ENCODE results near the gene SRGAP1.

The SRGAP1 gene

DNA sequence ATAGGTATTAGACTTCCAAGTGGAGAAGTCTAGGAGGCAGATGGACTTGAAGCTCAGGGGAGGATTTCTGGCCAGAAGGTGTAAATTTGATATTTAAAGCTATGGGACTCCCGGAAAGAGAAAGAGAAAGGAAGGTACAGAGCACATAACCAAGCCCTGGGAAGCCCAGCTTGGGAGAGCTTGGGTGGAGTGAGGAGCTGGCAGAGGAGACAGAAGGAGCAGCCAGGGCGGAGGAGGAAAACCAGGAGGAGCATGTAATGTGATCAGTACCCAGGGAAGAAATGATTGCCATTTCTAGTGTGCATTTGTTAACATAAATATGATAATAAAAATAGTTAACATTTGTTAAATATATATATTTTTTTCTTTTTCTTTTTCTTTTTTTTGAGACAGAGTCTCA, 310.2 kb downstream of the SRGAP1 start:
- H3K4me1 ChIP-seq (ENCODE audit: low read length), result no peaks in the 10 kb centered on the region
- no peaks in the 10 kb centered on the region for H3K79me2 ChIP-seq (ENCODE audit: low read length)
- H3K4me2 ChIP-seq (ENCODE audit: low read depth, low read length), result no peak overlapping the region
- no peak overlapping the region for H2AFZ ChIP-seq (ENCODE audit: low read length)
- no peaks in the 10 kb centered on the region for H3K36me3 ChIP-seq (replicated peaks; ENCODE audit: insufficient read depth, low read length)
- no peak for DNase-seq
- H3K9me2 ChIP-seq (replicated peaks; ENCODE audit: insufficient read depth, low read length), result no peaks in the 10 kb centered on the region
- no peak for TF ChIP-seq EZH2phosphoT487 (IDR thresholded peaks at IDR 0.05; ENCODE audit: low read length)
- TF ChIP-seq, protein P1, sequence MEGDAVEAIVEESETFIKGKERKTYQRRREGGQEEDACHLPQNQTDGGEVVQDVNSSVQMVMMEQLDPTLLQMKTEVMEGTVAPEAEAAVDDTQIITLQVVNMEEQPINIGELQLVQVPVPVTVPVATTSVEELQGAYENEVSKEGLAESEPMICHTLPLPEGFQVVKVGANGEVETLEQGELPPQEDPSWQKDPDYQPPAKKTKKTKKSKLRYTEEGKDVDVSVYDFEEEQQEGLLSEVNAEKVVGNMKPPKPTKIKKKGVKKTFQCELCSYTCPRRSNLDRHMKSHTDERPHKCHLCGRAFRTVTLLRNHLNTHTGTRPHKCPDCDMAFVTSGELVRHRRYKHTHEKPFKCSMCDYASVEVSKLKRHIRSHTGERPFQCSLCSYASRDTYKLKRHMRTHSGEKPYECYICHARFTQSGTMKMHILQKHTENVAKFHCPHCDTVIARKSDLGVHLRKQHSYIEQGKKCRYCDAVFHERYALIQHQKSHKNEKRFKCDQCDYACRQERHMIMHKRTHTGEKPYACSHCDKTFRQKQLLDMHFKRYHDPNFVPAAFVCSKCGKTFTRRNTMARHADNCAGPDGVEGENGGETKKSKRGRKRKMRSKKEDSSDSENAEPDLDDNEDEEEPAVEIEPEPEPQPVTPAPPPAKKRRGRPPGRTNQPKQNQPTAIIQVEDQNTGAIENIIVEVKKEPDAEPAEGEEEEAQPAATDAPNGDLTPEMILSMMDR (IDR thresholded peaks at IDR 0.05; ENCODE audit: low read length), result no peak
- TF ChIP-seq EZH2 (optimal IDR thresholded peaks at IDR 0.05; ENCODE audit: low read depth, low read length), result no peak
- H3F3A ChIP-seq (ENCODE audit: insufficient read depth, low read length), result no peaks in the 10 kb centered on the region
- no peaks in the 10 kb centered on the region for H3K9me3 ChIP-seq (replicated peaks; ENCODE audit: insufficient read depth, low read length)
- H3K27me3 ChIP-seq (replicated peaks; ENCODE audit: insufficient read depth, low read length), result no peaks in the 10 kb centered on the region
- no peak overlapping the region for H3K4me3 ChIP-seq (ENCODE audit: low read length)
- H4K20me1 ChIP-seq (ENCODE audit: insufficient read depth, low read length), result no peaks in the 10 kb centered on the region
- no peak overlapping the region for H3K9ac ChIP-seq (ENCODE audit: low read length)
- no peak overlapping the region for H3K27ac ChIP-seq (ENCODE audit: low read length)

DNA sequence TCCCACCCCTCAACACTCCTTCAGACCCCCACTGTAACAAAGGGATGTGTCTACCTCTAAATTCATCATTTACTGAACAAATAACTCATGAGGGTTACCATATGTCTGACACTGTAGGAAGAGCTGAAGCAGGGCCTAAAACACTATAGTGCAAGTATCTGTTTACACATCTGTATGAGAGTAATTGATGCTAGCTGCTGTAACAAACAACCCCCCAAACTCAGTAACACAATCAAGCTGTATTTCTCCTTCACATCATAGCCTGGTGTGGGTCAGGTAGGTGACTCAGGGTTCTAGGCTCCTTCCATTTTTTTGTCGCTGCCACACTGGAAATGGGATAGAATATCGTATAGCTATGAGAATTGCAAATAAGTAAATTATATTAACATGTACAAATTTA, 312.6 kb downstream of the SRGAP1 start:
- H3K9me2 ChIP-seq (replicated peaks; ENCODE audit: insufficient read depth, low read length), result no peaks in the 10 kb centered on the region
- no peak overlapping the region for H3K27ac ChIP-seq (ENCODE audit: low read length)
- no peaks in the 10 kb centered on the region for H3K27me3 ChIP-seq (replicated peaks; ENCODE audit: insufficient read depth, low read length)
- no peaks in the 10 kb centered on the region for H3K9me3 ChIP-seq (replicated peaks; ENCODE audit: insufficient read depth, low read length)
- H4K20me1 ChIP-seq (ENCODE audit: insufficient read depth, low read length), result no peaks in the 10 kb centered on the region
- H3K4me2 ChIP-seq (ENCODE audit: low read depth, low read length), result no peak overlapping the region
- H3K36me3 ChIP-seq (replicated peaks; ENCODE audit: insufficient read depth, low read length), result no peaks in the 10 kb centered on the region
- H2AFZ ChIP-seq (ENCODE audit: low read length), result no peak overlapping the region
- H3K4me3 ChIP-seq (ENCODE audit: low read length), result no peak overlapping the region
- no peak for DNase-seq
- TF ChIP-seq EZH2phosphoT487 (IDR thresholded peaks at IDR 0.05; ENCODE audit: low read length) (no peak), EZH2 (optimal IDR thresholded peaks at IDR 0.05; ENCODE audit: low read depth, low read length) (no peak)
- TF ChIP-seq, protein P1 (IDR thresholded peaks at IDR 0.05; ENCODE audit: low read length), result no peak
- no peaks in the 10 kb centered on the region for H3K4me1 ChIP-seq (ENCODE audit: low read length)
- H3F3A ChIP-seq (ENCODE audit: insufficient read depth, low read length), result no peaks in the 10 kb centered on the region
- H3K79me2 ChIP-seq (ENCODE audit: low read length), result no peaks in the 10 kb centered on the region
- H3K9ac ChIP-seq (ENCODE audit: low read length), result no peak overlapping the region

GRCh38 chr12:64160021-64160710, 315.7 kb downstream of the SRGAP1 start:
- H3F3A ChIP-seq (ENCODE audit: insufficient read depth, low read length), result no peaks in the 10 kb centered on the region
- no peaks in the 10 kb centered on the region for H3K36me3 ChIP-seq (replicated peaks; ENCODE audit: insufficient read depth, low read length)
- H3K79me2 ChIP-seq (ENCODE audit: low read length), result no peaks in the 10 kb centered on the region
- no peaks in the 10 kb centered on the region for H3K4me1 ChIP-seq (ENCODE audit: low read length)
- H3K9ac ChIP-seq (ENCODE audit: low read length), result no peak overlapping the region
- H3K27ac ChIP-seq (ENCODE audit: low read length), result no peak overlapping the region
- no peaks in the 10 kb centered on the region for H3K27me3 ChIP-seq (replicated peaks; ENCODE audit: insufficient read depth, low read length)
- no peaks in the 10 kb centered on the region for H3K9me2 ChIP-seq (replicated peaks; ENCODE audit: insufficient read depth, low read length)
- TF ChIP-seq, protein P1 (IDR thresholded peaks at IDR 0.05; ENCODE audit: low read length), result no peak
- TF ChIP-seq EZH2phosphoT487 (IDR thresholded peaks at IDR 0.05; ENCODE audit: low read length), result no peak
- TF ChIP-seq EZH2 (optimal IDR thresholded peaks at IDR 0.05; ENCODE audit: low read depth, low read length), result no peak
- DNase-seq, result no peak
- H3K4me2 ChIP-seq (ENCODE audit: low read depth, low read length), result no peak overlapping the region
- no peaks in the 10 kb centered on the region for H4K20me1 ChIP-seq (ENCODE audit: insufficient read depth, low read length)
- no peaks in the 10 kb centered on the region for H3K9me3 ChIP-seq (replicated peaks; ENCODE audit: insufficient read depth, low read length)
- H3K4me3 ChIP-seq (ENCODE audit: low read length), result no peak overlapping the region
- no peak overlapping the region for H2AFZ ChIP-seq (ENCODE audit: low read length)
